Pons (tissue), 1 donor: ENCODE measurements around the gene FAM24A.
A peak's percentile ranks its signal among the peaks of the same experiment; 100 is the strongest.
"Not testable (repeated sequence)": the region's sequence is repeated elsewhere in the genome, so short reads cannot be mapped to it uniquely, and the experiment has no call there.

Source experiments
- DNase-seq: peaks from one replicate; pipeline ENCODE4 v3.0.0-alpha.2; 2016; ENCODE audit warnings: low spot score

The FAM24A gene

GRCh38 chr10:122910310-122910709, at the start of gene FAM24A:
Gene FAM24A, plus strand, starts transcription at chr10:122910610. Its CDS starts 1,025 bp downstream, at chr10:122911635.
- no peak for DNase-seq

DNA sequence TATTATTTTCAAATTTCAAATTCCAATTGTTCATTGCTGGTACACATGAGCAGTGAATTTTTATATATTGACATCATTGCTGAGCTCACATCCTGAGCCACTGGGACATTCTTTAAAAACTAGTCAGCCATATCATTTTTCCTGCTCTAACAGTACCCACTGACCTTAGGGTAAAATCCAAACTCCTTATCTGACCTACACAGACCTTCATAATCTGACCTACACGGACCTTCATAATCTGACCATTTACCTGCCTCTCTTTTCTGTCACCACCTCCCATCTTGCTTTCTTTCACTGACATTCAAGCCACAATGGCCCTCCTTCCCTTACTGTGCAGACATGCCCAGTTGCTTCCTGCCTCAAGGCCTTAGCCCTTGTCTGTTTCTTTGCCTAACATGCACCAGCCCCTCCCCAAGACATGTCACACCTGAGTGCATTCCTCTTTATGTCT, 48.7 kb upstream of the FAM24A start:
- no peak for DNase-seq

DNA sequence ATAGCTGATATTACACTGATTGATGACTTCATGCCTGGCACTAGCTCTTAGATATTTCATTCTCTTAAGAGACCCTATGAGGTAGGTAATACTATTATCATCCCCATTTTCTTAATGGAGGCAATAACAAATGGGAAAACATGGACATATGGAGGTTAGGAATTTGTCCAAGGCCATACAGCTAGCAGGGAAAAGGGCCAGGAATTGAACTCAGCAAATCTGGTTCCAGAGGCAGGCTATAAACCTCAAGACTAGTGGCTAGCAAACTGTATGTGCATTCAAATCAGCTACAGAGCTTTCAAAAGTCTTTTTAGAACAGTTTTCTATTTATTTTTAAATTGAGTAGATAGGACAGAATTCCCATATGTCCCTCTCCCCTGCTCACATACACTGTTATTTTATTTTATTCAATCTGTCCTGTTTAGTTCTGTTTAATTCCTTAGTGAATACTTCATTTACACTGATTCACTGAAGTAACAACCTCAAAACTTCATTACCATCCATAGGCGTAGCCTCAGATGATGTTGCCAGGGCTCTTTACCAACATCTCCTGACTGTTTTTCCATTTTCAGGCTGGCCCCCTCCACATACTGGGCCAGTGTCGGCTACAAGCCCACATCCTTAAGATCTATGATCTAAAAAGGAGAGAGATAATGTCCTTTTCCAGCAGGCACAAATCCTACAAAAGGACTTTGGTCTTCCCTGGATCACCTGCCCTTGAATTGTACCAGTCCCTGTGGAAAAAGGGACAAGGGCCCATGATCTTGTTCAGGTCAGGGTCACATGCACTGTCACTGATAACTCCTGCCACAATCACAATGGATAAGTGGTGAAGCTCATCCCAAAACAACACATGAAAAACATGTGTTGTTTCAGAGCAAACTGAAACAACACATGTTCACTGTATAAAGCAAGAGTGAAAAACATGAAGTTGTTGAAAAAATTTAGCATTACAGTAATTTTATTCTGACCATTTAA, 46.9 kb upstream of the FAM24A start:
- no peak for DNase-seq

DNA sequence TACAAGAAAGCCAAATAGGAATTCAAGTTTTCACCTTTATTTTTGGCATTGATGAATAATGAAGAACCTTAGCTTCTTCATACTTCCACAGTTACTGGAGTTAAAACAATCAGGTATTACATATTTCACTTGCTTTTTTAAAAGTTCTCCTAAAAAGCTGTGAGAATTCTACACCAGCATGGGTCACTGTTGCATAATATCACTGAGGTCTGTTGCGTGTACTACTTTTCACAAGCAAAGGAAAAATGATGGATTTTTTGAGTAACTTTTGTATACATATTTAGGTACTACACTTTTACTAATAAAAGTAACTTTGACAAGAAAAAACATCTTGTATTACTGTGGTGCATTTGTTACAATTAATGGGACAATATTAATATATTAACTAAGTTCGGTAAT, 46.2 kb upstream of the FAM24A start:
- no peak for DNase-seq

GRCh38 chr10:122864901-122865300, 45.5 kb upstream of the FAM24A start:
- no peak for DNase-seq

DNA sequence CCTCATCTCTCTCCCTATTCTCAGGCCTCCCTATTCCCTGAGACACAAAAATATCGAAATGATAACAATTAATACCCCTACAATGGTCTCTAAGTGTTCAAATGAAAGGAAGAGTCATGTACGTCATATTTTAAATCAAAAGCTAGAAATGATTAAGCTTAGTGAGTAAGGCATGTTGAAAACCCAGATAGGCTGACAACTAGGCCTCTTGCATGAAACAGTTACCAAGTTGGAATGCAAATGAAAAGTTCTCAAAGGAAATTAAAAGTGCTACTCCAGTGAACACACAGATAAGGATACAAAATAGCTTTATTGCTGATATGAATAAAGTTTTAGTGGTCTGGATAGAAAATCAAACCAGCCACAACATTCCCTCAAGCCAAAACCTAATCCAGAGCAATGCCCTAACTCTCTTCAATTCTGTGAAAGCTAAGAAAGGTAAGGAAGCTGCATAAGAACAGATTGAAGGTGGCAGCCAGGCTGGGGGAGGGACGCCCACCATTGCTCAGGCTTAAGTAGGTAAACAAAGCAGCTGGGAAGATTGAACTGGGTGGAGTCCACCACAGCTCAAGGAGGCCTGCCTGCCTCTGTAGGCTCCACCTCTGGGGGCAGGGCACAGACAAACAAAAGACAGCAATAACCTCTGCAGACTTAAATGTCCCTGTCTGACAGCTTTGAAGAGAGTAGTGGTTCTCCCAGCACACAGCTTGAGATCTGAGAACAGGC, 43.5 kb upstream of the FAM24A start:
- DNase-seq, result not testable (repeated sequence)

DNA sequence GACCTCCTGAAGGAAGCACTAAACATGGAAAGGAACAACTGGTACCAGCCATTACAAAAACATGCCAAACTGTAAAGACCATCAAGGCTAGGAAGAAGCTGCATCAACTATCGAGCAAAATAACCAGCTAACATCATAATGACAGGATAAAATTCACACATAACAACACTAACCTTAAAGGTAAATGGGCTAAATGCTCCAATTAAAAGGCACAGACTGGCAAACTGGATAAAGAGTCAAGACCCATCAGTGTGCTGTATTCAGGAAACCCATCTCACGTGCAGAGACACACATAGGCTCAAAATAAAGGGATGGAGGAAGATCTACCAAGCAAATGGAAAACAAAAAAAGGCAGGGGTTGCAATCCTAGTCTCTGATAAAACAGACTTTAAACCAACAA, 41.6 kb upstream of the FAM24A start:
- not testable (repeated sequence) for DNase-seq

DNA sequence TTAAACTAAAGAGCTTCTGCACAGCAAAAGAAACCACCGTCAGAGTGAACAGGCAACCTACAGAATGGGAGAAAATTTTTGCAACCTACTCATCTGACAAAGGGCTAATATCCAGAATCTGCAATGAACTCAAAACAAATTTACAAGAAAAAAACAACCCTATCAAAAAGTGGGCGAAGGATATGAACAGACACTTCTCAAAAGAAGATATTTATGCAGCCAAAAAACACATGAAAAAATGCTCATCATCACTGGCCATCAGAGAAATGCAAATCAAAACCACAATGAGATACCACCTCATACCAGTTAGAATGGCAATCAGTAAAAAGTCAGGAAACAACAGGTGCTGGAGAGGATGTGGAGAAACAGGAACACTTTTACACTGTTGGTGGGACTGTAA, 38.5 kb upstream of the FAM24A start:
- not testable (repeated sequence) for DNase-seq

DNA sequence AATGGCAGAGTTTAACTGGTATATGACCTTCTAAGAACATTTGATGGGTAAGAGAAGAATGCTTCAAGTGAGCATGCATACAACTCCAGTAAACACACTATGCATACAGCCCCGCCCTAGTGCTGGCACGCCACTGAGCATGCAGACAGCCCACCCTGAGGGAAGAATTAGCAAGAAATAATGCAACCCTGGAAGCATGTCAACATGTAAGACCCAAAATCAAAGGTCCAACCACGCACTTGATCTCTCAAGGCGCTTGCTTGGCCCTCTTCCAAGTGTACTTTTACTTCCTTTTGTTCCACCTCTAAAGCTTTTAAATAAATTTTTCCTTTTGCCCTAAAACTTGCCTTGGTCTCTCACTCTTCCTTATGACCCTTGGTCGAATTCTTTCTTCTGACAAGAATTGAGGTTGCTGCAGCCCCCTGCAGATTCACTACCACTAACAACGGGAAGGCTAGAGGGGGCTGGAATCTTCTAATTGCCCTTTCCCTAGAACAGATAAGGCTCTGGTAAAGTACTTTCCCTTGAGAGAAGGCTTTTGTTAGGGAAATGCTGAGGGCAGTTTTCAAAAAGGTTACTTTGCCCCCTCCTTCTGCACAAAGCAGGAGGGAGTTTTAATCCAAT, 34.5 kb upstream of the FAM24A start:
- no peak for DNase-seq

DNA sequence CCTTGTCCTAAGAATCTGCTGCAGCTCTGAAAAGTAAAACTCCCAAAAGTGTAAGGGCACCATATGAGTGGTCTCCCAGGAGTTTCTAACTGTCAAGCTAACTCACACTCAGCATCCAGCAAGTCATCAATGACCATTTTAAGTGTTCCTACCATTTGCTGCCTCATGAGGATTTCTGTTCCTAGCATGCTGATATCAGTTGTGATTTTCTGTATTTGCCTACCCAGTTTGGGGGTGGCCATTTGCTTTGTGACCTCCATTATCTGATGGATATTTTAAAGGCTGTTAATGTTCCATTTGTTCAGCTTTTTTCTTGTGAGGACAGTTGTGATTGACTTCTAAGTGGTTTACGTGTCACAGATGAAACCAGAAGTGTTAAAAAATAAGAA, 33.9 kb upstream of the FAM24A start:
- DNase-seq, result no peak

GRCh38 chr10:122877264-122877663, 33.1 kb upstream of the FAM24A start:
- DNase-seq, result no peak

DNA sequence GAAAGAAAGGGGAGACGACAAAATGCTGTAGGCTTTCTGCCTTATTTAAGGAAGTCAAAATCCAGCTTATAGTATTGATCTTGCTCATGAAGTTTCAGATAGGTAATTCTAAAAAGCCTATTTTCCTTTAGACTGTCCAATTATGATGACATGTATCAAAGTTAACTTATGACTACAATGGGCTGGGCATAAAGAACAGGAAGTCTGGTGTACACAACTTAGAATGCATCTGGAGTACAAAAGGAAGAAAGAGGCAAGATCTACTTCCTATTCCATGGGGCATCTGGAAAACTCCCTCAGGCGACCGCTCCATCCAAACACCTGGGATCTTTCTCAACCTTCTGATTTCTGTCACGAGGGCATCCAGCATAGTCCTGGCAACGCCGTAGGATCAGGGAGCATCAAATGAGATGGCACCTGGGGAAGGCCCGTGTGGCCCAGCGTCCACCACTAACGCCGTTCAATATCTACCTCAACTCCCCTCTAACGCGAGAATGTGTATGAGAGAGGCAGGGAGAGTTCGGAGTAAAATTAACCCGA, 31.5 kb upstream of the FAM24A start:
- peak; percentile 14 for DNase-seq

DNA sequence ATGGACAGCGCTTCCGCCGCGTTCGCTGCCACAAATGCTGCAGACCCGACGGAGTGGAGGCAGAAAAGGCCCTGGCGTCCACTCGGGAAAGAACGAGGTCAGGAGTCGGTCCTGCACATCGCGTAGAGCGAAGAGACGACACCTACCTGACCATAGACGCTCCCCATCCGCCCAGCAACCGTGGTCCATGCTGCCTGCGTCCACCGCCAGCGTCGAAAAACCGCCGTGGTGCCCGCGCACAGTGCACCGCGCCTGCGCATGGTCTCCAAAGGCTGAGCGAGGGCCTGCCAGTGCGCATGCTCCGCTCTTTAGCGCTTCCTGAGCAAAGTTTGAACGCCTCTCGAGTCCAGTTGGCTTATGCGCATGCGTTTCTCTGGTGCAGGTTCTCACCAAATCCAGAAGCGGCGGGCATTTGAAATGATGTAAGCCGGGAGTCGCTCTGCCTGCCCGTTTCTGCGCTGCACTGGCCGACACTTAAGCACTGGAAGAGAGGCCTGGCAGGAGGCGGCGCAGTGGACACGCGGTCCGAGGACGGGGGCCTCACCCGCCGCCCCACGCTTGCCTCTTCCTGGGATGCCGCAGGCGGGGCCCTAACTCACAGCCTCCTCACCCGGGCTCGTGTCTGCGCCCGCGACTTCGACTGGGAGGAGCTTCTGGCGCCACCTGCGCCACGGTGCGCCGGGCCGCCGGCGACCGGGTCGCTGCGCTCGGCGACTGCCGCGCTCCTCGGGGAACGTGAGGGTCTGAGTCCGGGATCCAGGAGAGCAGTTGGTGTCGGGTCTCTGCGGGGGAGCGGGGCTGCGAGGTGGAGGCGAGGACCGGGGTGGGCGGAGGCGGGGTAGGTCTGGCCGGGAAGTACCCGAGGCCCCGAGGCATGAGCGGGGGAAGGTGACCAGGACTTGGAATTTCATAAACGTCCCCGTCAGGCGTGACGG, 30.8 kb upstream of the FAM24A start, which contains the start of gene FAM24B:
Gene FAM24B (minus strand): TSS at position 243 of the 935 bp plus-strand sequence. CDS start 29,066 bp downstream, outside the sequence.
- peak; percentile 97 for DNase-seq

- DNase-seq, result no peak
Measured at GRCh38 chr10:122882766-122883165, 27.6 kb upstream of the FAM24A start.

DNA sequence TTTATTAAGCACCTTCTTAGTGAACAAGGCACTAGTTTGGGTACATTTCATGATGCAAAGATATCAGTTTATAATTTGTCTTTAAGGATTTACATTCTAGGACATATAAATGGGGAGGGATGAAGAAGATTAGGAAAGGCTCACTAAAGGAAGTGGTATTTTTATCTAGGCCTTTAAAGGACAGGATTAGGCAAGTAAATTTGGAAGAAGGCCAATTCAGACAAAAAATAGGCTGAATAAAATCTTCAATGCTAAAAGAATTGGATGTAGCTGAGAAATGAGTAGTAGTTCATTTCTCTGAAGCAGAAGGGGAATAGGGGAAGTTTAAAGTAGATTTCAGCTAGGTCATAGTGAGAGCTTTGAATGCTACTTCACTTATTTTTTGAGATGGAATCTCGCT, 26.2 kb upstream of the FAM24A start:
- no peak for DNase-seq

DNA sequence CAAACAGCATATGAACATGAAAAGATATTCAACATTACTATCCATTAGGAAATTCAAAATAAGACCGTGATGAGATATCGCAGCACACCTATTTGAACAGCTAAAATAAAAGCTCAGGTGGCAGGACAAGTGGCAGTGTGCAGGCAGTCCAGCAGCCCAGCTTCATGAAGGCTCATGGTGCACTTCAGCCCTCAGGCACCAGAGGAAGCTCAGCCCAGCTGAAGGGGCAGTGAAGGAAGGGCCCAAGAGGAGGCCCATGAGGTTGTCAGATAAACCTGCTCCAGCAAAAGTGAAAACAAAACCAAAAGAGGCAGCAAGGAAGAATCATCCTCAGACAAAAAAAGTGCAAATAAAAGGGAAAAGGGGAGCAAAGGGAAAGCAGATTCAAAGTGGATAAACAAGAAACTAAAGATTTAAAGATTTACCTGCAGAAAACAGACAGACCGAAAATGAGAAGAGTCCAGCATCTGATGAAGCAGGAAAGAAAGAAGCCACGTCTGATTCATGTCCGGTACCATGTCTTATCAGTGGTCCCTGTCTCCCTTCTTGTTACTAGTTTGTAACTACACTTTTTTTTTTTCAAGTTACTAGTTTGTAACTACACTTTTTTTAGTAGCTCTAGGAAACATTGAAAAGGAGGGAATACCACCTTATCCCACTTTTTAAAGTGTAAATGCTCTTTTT, 16.0 kb upstream of the FAM24A start:
- DNase-seq, result no peak

DNA sequence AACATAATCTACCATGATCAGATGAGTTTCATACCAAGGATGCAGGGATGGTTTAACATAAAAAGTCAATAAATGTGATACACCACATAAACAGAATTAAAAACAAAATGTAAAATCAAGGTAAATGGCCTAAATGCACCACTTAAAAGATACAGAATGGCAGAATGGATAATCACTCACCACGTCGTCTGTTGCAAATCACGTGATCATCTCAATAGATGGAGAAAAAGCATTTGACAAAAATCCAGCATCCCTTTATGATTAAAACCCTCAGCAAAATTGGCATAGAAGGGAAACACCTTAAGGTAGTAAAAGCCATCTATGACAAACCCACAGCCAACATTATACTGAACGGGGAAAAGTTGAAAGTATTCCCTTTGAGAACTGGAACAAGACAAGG, 6.5 kb upstream of the FAM24A start:
- DNase-seq, result not testable (repeated sequence)

- DNase-seq, result peak; percentile 5
Measured at GRCh38 chr10:122911889-122912484, 1.6 kb downstream of the FAM24A start.

- DNase-seq, result no peak
Measured at GRCh38 chr10:122915700-122916099, 5.3 kb downstream of the FAM24A start.

DNA sequence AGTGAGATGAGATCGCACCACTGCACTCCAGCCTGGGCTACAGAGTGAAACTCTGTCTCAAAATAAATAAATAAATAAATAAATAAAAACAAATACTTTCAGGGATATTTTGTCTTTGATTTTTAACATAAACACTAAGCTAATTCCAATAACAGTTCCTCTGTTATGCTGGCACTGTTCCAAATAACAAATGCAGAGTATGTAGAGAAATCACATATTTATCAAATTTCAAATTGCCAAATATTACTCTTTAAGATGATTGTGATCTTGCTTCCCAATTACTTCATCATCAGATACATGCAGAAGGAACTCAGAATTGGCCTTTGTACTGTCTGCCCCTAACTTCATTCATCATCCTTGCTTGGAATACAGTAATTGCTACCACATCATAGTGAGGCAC, 19.7 kb downstream of the FAM24A start:
- no peak for DNase-seq
